Measurements from ENCODE around the gene GNAI3.
"Not testable (repeated sequence)": the region's sequence is repeated elsewhere in the genome, so short reads cannot be mapped to it uniquely, and the experiment has no call there.

The GNAI3 gene

GRCh38 chr1:109658533-109659042 is 110.2 kb downstream of the GNAI3 start:
- DNase-seq (ENCODE audit: low spot score), result no peak
- no peak for TF ChIP-seq CTCF (IDR thresholded peaks at IDR 0.05; ENCODE audit: extremely low read depth, missing control alignments)

GRCh38 chr1:109659145-109659544 is 110.7 kb downstream of the GNAI3 start:
- TF ChIP-seq CTCF (IDR thresholded peaks at IDR 0.05; ENCODE audit: extremely low read depth, missing control alignments), result no peak
- no peak for DNase-seq (ENCODE audit: low spot score)

- no peak for TF ChIP-seq CTCF (IDR thresholded peaks at IDR 0.05; ENCODE audit: extremely low read depth, missing control alignments)
- DNase-seq (ENCODE audit: low spot score), result no peak
Observed at GRCh38 chr1:109659997-109660690, 111.7 kb downstream of the GNAI3 start.

GRCh38 chr1:109660691-109661026 is 112.2 kb downstream of the GNAI3 start:
- not testable (repeated sequence) for DNase-seq (ENCODE audit: low spot score)

- DNase-seq (ENCODE audit: low spot score), result no peak
- no peak for TF ChIP-seq CTCF (IDR thresholded peaks at IDR 0.05; ENCODE audit: extremely low read depth, missing control alignments)
Observed at GRCh38 chr1:109661391-109661790, 113.0 kb downstream of the GNAI3 start.

- TF ChIP-seq CTCF (IDR thresholded peaks at IDR 0.05; ENCODE audit: extremely low read depth, missing control alignments), result no peak
- no peak for DNase-seq (ENCODE audit: low spot score)
Observed at GRCh38 chr1:109664671-109665070, 116.3 kb downstream of the GNAI3 start.

GRCh38 chr1:109667452-109668122 is 119.2 kb downstream of the GNAI3 start, which contains the start of gene GSTM2:
GSTM2 (plus strand) TSS chr1:109668057; CDS start chr1:109668116, 59 bp downstream.
- TF ChIP-seq CTCF (IDR thresholded peaks at IDR 0.05; ENCODE audit: extremely low read depth, missing control alignments), result no peak
- peak; percentile 84 for DNase-seq (ENCODE audit: low spot score)

Measured in GM20000 (cell line).